Right cardiac atrium (tissue), 5 donors: ENCODE data around the gene PITPNC1. TPM values are rescaled to one million over a fixed set of nuclear protein-coding genes. Genes with fewer than 3 reads are reported as not detected.
"Not testable (repeated sequence)": the region's sequence is repeated elsewhere in the genome, so short reads cannot be mapped to it uniquely, and the experiment has no call there.

ENCODE experiments used
- ATAC-seq, 2 donors: fragments of 200-7000 bp; cut with Tn5 transposase; one replicate each; pipeline versions ENCODE4 v1.8.0 to v1.9.1; 2020; ENCODE audit warnings: moderate library complexity in 2 of 2, mild to moderate bottlenecking in 1 of 2
- DNase-seq, 3 donors: peaks; one replicate each; pipeline ENCODE4 v3.0.0-alpha.2; 2020
- H3K27ac ChIP-seq: one replicate; pipeline ENCODE4 v1.5.1; 2013; ENCODE audit warnings: mild to moderate bottlenecking, low read length, control low read depth, moderate library complexity
- H3K27me3 ChIP-seq: one replicate; pipeline ENCODE4 v1.6.1; 2013; ENCODE audit not compliant: control insufficient read depth, insufficient read depth
- H3K4me1 ChIP-seq: one replicate; pipeline ENCODE4 v1.6.1; 2013; ENCODE audit warnings: low read length; ENCODE audit not compliant: control insufficient read depth, insufficient read depth
- H3K4me3 ChIP-seq: one replicate; pipeline ENCODE4 v1.5.1; 2013; ENCODE audit warnings: low read length, control low read depth
- H3K9me3 ChIP-seq: one replicate; pipeline ENCODE4 v1.6.1; 2013; ENCODE audit warnings: low read length; ENCODE audit not compliant: control insufficient read depth
- WGBS: extraction: QIAGEN DNeasy Blood & Tissue Kit; methylation state at CpG from one replicate; pipeline ENCODE4 v1.1.7; 2013; 5-methylcytosine and 5-hydroxymethylcytosine counted together
- intact Hi-C, 4 donors: fragments of 100-400 bp; cut with DNase I; formaldehyde crosslinking; loops; one replicate each; pipeline versions ENCODE4 v1.11.0 to v1.14.0; 2022 to 2023
- polyA plus RNA-seq: library from polyadenylated mRNA; stranded (reverse); fragments of 200-250 nt; gene quantifications from one replicate; pipeline ENCODE4 v1.2.3, GENCODE V29; 2013
- total RNA-seq, 4 donors: library from RNA; stranded (reverse); fragmentation: NEBNext Ultra II Directional; extraction: Animal tissue kit (Norgen Biotek cat#: 25700); gene quantifications; one replicate each; pipeline ENCODE4 v1.2.1, GENCODE V29; 2021
- donor health status: healthy with polysubstance abuse.
- donor health status: DM: no; HTN: yes; CAD: no.
- donor health status: DM: no; HTN: no; CAD: no.
- donor health status: DM: no; HTN: yes; CAD: no; lungs with severe emphysema.
- donor health status: DM: yes; HTN: yes; CAD: no.

PITPNC1 gene
- total and polyA plus RNA-seq, 5 donors, result 8.6 to 29.7 (median 24.1) TPM

- no peak overlapping the region for H3K27ac ChIP-seq
- WGBS, result 79% methylated on average over 20 of the region's 20 CpGs
- ATAC-seq (no peak), DNase-seq (no peak)
- H3K27me3 ChIP-seq, result no peaks in the 10 kb centered on the region
- peaks cover 4% of the 10 kb centered on the region for H3K4me1 ChIP-seq
- intact Hi-C loops, result no loop called here
- H3K4me3 ChIP-seq, result no peak overlapping the region
- no peaks in the 10 kb centered on the region for H3K9me3 ChIP-seq
Measured at GRCh38 chr17:67385122-67385988, 8.3 kb downstream of the PITPNC1 start.

GRCh38 chr17:67386965-67387551 is 10.0 kb downstream of the PITPNC1 start:
- Histone ChIP-seq H3K4me1 (peaks cover 9% of the 10 kb centered on the region), H3K4me3 (no peak overlapping the region), H3K27me3 (no peaks in the 10 kb centered on the region), H3K9me3 (no peaks in the 10 kb centered on the region), H3K27ac (no peak overlapping the region)
- intact Hi-C loops, result no loop called here
- 73% methylated on average over 16 of the region's 16 CpGs for WGBS
- ATAC-seq, result no peak
- DNase-seq, result peak; percentile 41 to 75 (median 74)

GRCh38 chr17:67388536-67388935 is 11.5 kb downstream of the PITPNC1 start:
- H3K9me3 ChIP-seq, H3K27me3 ChIP-seq, intact Hi-C loops, ATAC-seq, H3K4me3 ChIP-seq, DNase-seq, H3K27ac ChIP-seq, H3K4me1 ChIP-seq: not testable (repeated sequence)
- 96% methylated on average over 10 of the region's 10 CpGs for WGBS

- Histone ChIP-seq H3K4me3 (no peak overlapping the region), H3K27ac (no peak overlapping the region), H3K27me3 (no peaks in the 10 kb centered on the region), H3K9me3 (no peaks in the 10 kb centered on the region), H3K4me1 (peaks cover 9% of the 10 kb centered on the region)
- WGBS, result 90% methylated on average over 4 of the region's 4 CpGs
- intact Hi-C loops, result no loop called here
- ATAC-seq (no peak), DNase-seq (no peak)
Measured at GRCh38 chr17:67388986-67389385, 11.9 kb downstream of the PITPNC1 start.

GRCh38 chr17:67390006-67390645 is 13.0 kb downstream of the PITPNC1 start:
- H3K9me3 ChIP-seq, result no peaks in the 10 kb centered on the region
- no peak overlapping the region for H3K4me3 ChIP-seq
- 68% methylated on average over 6 of the region's 6 CpGs for WGBS
- no peaks in the 10 kb centered on the region for H3K27me3 ChIP-seq
- peaks cover 9% of the 10 kb centered on the region for H3K4me1 ChIP-seq
- peak overlapping the region; percentile 52 for H3K27ac ChIP-seq
- DNase-seq, result no peak
- peak; percentile 25 to 35 for ATAC-seq
- intact Hi-C loops, result loop anchor here in 1 of 4 donors (5.0 kb wide), 1 partner anchor 77 kb away; no protein-coding TSS in a partner anchor

GRCh38 chr17:67390646-67391361 is 13.7 kb downstream of the PITPNC1 start:
- DNase-seq (peak; percentile 63 to 78 (median 67)), ATAC-seq (peak; percentile 86 to 93)
- Histone ChIP-seq H3K9me3 (no peaks in the 10 kb centered on the region), H3K4me3 (no peak overlapping the region), H3K27me3 (no peaks in the 10 kb centered on the region), H3K27ac (peak overlapping the region; percentile 52), H3K4me1 (peaks cover 9% of the 10 kb centered on the region)
- 54% methylated on average over 9 of the region's 9 CpGs for WGBS
- intact Hi-C loops, result loop anchor here in 1 of 4 donors (5.0 kb wide), 1 partner anchor 76 kb away; no protein-coding TSS in a partner anchor

GRCh38 chr17:67392111-67392510 is 15.0 kb downstream of the PITPNC1 start:
- DNase-seq (no peak), ATAC-seq (no peak)
- Histone ChIP-seq H3K27ac (no peak overlapping the region), H3K4me1 (peaks cover 9% of the 10 kb centered on the region), H3K9me3 (no peaks in the 10 kb centered on the region), H3K27me3 (no peaks in the 10 kb centered on the region), H3K4me3 (no peak overlapping the region)
- WGBS, result 98% methylated on average over 6 of the region's 6 CpGs
- intact Hi-C loops, result loop anchor here in 1 of 4 donors (5.0 kb wide), 1 partner anchor 75 kb away; no protein-coding TSS in a partner anchor

GRCh38 chr17:67393809-67394397 is 16.8 kb downstream of the PITPNC1 start:
- Histone ChIP-seq H3K4me3 (no peak overlapping the region), H3K9me3 (no peaks in the 10 kb centered on the region), H3K4me1 (peaks cover 9% of the 10 kb centered on the region), H3K27ac (no peak overlapping the region), H3K27me3 (no peaks in the 10 kb centered on the region)
- ATAC-seq, result no peak
- intact Hi-C loops, result loop anchor here in 1 of 4 donors (5.0 kb wide), 1 partner anchor 73 kb away; no protein-coding TSS in a partner anchor
- 96% methylated on average over 9 of the region's 9 CpGs for WGBS
- no peak for DNase-seq

GRCh38 chr17:67399676-67400075 is 22.6 kb downstream of the PITPNC1 start:
- intact Hi-C loops, result no loop called here
- H3K27ac ChIP-seq, result peak overlapping the region; percentile 13
- ATAC-seq (no peak), DNase-seq (no peak)
- WGBS, result 90% methylated on average over 3 of the region's 3 CpGs
- no peaks in the 10 kb centered on the region for H3K27me3 ChIP-seq
- no peak overlapping the region for H3K4me3 ChIP-seq
- H3K4me1 ChIP-seq, result peaks cover 3% of the 10 kb centered on the region
- no peaks in the 10 kb centered on the region for H3K9me3 ChIP-seq

- DNase-seq (no peak), ATAC-seq (peak; percentile 21 to 24)
- Histone ChIP-seq H3K27ac (peak overlapping the region; percentile 13), H3K4me3 (no peak overlapping the region), H3K27me3 (no peaks in the 10 kb centered on the region), H3K9me3 (no peaks in the 10 kb centered on the region), H3K4me1 (peaks cover 3% of the 10 kb centered on the region)
- intact Hi-C loops, result no loop called here
- WGBS, result 14% methylated on average over 6 of the region's 6 CpGs
Measured at GRCh38 chr17:67400193-67400592, 23.1 kb downstream of the PITPNC1 start.
